ENCODE results near the gene PARD3B. TPM values are rescaled to one million over a fixed set of nuclear protein-coding genes. Genes with fewer than 3 reads are reported as not detected.

Gene PARD3B
- total RNA-seq, 1 donor from 2014 or later, result 1.6 TPM

DNA sequence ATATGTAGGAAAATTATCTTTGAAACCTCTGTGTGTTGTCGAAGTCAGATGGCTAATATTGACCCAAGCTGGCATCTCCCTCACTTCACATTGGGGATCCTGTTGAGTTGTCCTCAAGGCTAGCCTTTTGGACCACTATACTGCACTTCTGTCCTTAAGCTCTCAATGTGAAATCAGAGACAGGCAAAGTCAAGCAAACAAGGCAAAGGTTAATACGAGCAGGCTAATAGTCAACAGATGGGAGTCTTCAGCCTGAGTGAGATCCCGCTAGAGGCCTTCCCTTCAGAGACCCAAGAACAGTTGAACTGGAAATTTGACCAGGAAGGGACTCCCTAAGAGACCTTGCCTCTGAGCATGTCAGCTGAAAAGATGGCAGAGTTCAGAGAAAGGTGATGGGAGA is 475.4 kb downstream of the PARD3B start:
- Histone ChIP-seq H3K4me3 (ENCODE audit: low read depth, low read length) (no peak overlapping the region), H3K36me3 (ENCODE audit: control insufficient read depth, insufficient read depth, low read length) (no peaks in the 10 kb centered on the region), H3K27me3 (ENCODE audit: control insufficient read depth, insufficient read depth, low read length) (no peaks in the 10 kb centered on the region)
- DNase-seq (ENCODE audit: low read depth), result no peak
- TF ChIP-seq, protein P1, sequence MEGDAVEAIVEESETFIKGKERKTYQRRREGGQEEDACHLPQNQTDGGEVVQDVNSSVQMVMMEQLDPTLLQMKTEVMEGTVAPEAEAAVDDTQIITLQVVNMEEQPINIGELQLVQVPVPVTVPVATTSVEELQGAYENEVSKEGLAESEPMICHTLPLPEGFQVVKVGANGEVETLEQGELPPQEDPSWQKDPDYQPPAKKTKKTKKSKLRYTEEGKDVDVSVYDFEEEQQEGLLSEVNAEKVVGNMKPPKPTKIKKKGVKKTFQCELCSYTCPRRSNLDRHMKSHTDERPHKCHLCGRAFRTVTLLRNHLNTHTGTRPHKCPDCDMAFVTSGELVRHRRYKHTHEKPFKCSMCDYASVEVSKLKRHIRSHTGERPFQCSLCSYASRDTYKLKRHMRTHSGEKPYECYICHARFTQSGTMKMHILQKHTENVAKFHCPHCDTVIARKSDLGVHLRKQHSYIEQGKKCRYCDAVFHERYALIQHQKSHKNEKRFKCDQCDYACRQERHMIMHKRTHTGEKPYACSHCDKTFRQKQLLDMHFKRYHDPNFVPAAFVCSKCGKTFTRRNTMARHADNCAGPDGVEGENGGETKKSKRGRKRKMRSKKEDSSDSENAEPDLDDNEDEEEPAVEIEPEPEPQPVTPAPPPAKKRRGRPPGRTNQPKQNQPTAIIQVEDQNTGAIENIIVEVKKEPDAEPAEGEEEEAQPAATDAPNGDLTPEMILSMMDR (IDR thresholded peaks at IDR 0.05; ENCODE audit: insufficient read depth, low read length, severe bottlenecking), result no peak
- FAIRE-seq, result no peak

DNA sequence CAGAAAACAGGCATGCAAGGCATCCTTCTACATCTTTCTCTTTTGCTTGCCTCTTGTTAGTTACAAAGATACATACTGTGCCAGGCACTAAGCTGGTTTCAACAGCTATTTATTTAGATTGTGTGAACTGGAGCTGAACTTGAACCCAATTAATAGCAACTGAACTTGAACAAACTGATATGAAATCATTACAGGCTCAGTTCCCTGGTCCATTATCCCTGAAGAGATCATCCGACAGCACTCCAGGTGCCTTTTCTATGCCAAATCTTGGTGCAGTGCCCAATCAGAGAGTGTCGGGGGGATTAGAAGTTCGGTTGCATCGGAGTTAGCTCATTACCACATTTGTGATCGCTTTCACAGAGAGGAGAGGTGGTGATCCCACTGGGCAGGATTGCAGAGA is 477.6 kb downstream of the PARD3B start:
- TF ChIP-seq, protein P1 (IDR thresholded peaks at IDR 0.05; ENCODE audit: insufficient read depth, low read length, severe bottlenecking), result no peak
- no peaks in the 10 kb centered on the region for H3K36me3 ChIP-seq (ENCODE audit: control insufficient read depth, insufficient read depth, low read length)
- no peaks in the 10 kb centered on the region for H3K27me3 ChIP-seq (ENCODE audit: control insufficient read depth, insufficient read depth, low read length)
- DNase-seq (ENCODE audit: low read depth) (no peak), FAIRE-seq (no peak)
- no peak overlapping the region for H3K4me3 ChIP-seq (ENCODE audit: low read depth, low read length)

DNA sequence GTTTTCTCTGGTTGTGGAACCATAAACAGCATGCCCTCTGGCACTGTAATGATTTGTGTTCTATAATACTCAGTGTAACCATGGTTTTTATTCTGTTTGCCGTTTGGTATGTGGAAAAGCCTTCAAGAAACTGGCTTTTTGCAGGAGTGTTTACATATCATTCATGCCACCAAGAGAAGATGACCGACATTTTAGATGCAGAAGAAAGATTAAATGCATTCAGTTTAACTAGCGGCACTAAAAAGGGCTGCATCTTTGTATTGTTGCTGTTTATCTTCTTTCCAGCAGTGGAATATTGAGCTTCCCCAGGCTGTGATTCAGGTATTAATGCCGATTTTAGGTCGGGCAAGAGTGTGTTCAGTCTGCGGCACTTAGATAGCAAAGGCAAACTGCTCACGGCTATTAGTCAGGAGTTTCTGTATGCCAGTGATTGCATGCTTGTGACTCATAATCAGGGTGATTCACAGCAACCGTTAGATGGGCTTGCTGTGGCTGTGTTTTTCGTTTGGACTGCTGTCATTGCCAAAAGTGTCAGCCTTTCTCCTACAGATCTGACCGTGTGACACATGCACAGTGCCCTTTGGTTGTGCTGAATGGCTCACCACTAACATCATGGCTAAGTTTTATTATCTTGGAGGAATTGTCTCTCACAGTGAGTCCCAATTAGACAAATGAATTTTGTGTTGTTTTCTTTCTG is 479.7 kb downstream of the PARD3B start:
- Histone ChIP-seq H3K27me3 (ENCODE audit: control insufficient read depth, insufficient read depth, low read length) (no peaks in the 10 kb centered on the region), H3K4me3 (ENCODE audit: low read depth, low read length) (no peak overlapping the region), H3K36me3 (ENCODE audit: control insufficient read depth, insufficient read depth, low read length) (no peaks in the 10 kb centered on the region)
- FAIRE-seq (peak; percentile 82), DNase-seq (ENCODE audit: low read depth) (peak; percentile 98)
- TF ChIP-seq, protein P1 (IDR thresholded peaks at IDR 0.05; ENCODE audit: insufficient read depth, low read length, severe bottlenecking), result no peak

DNA sequence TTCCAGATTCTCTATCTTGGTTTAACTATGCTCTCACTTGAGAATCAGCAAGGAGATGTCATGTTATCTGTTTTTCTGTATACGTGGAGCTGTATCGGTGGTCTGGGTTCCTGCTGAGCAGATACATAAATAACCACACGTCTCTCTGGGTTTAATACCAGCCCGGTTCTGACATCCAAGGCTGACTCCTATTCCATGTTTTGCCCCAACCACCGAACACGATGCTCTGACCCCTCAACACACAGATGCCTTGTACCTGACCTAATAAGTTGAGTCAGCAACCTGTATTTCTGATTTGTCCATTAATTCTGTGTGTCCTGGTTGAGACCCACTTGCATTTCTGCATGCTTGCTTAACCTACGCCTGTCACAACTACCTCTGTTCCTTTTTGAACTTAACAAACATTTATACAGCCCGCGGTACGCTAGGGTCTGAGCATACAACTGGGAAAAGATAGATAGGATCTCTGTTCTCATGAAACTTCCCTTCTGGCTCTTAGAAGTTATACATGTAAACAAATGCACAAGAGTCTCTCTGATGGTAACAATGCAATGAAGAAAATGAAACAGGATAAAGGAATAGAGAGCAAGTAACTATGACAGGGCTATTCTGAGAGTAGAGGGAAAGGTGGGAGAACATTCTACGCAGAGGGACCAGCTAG is 480.4 kb downstream of the PARD3B start:
- TF ChIP-seq, protein P1 (IDR thresholded peaks at IDR 0.05; ENCODE audit: insufficient read depth, low read length, severe bottlenecking), result no peak
- no peak for DNase-seq (ENCODE audit: low read depth)
- no peaks in the 10 kb centered on the region for H3K36me3 ChIP-seq (ENCODE audit: control insufficient read depth, insufficient read depth, low read length)
- H3K27me3 ChIP-seq (ENCODE audit: control insufficient read depth, insufficient read depth, low read length), result no peaks in the 10 kb centered on the region
- H3K4me3 ChIP-seq (ENCODE audit: low read depth, low read length), result no peak overlapping the region
- FAIRE-seq, result no peak

DNA sequence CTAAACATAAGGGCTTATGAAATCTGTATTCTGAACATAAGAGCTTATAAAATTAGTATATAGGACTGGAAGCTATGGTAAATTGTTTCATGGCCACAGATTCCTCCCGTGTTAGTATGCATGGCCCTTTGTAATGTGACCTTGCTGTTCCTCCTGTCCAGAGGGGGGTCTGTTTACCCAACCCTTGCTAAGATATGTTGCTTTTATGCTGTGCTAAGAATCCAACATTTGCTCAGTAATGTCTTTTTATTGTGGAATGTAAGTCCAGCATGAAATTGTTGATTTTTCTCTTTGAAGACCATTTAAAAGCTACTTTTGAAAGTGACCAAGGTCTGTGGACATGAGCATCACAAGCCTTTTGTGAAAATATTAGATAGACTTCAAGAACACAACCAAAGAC is 485.4 kb downstream of the PARD3B start:
- no peak for FAIRE-seq
- H3K36me3 ChIP-seq (ENCODE audit: control insufficient read depth, insufficient read depth, low read length), result no peaks in the 10 kb centered on the region
- TF ChIP-seq, protein P1 (IDR thresholded peaks at IDR 0.05; ENCODE audit: insufficient read depth, low read length, severe bottlenecking), result no peak

More for the DNA sequence above, 485.4 kb downstream of the PARD3B start:
- H3K27me3 ChIP-seq (ENCODE audit: control insufficient read depth, insufficient read depth, low read length), result no peaks in the 10 kb centered on the region
- no peak overlapping the region for H3K4me3 ChIP-seq (ENCODE audit: low read depth, low read length)
- no peak for DNase-seq (ENCODE audit: low read depth)

Measured in bronchial epithelial cell (primary cell).